Measurements from ENCODE around the gene GPATCH4. TPM values are rescaled to one million over a fixed set of nuclear protein-coding genes. Genes with fewer than 3 reads are reported as not detected.
"Not testable (repeated sequence)": the region's sequence is repeated elsewhere in the genome, so short reads cannot be mapped to it uniquely, and the experiment has no call there.

Gene GPATCH4
- total RNA-seq, 1 donor from 2014 or later = 8.7 TPM

DNA sequence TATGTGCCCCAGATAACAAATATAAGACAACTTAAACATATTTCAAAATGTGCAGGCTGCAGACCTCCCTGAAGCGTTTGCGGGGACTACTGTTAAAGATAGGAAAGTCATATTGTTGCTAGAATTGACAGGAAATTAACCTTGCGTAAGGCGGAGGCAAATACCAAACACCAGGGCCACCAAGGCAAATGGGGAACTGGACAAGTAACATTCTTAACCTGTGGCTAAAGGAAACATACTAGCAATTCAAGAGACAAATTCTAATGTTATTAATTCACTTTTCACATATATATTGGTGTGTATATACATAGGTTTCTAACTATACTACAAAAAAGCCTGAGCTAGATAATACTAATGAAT is 24.8 kb upstream of the GPATCH4 start:
- no peak for DNase-seq

DNA sequence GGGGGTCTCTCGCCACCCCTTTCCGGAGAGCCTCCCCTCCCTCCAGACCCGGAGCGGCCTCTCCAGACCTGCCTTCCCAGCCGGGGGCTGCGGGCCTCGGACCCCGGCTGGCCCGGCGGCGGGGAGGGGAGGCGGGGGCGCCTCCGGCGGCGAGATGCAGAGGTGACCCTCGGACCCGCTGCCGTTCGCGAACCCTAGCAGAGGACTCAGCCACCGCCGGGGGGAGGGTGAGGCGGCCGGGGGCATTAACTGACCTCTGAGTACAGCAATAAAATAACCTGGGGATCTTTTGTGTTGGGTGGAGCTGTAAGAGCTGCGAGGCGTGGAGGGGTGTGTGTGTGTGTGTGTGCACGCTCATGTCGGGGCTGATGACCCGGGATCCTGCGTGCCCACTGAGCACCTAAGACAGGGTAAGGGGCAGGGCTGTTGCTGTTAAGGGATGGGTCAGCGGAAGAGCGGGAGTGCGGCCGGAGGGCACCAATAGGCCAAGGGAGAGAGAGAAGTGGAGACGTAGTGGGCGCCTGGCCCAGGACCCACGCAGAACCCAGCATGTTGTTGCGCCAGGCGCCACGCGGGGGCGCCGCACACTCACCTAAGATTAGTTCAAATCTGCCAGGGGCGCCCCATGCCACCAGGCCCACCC is 24.3 kb upstream of the GPATCH4 start:
- no peak for DNase-seq

DNA sequence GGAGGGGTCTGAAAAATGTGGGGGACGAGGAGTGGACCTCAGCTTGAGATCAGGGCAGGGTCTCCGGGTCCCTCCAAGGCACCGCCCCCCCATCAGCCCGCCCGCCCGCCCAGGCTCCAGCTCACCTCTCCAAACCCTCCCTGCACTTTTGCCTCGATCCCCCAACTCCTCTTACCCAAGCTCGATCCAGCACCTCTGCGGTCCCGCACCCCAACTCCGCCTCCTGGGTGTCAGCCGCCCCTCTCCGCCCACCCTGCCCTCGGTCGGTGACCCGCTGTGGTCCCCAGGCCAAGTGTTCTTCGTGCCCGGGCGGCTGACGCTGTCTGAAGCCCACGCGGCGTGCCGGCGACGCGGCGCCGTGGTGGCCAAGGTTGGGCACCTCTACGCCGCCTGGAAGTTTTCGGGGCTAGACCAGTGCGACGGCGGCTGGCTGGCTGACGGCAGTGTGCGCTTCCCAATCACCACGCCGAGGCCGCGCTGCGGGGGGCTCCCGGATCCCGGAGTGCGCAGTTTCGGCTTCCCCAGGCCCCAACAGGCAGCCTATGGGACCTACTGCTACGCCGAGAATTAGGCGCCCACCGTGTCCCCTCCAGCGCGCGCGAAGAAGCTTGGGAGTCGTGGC is 23.6 kb upstream of the GPATCH4 start:
- DNase-seq = no peak

DNA sequence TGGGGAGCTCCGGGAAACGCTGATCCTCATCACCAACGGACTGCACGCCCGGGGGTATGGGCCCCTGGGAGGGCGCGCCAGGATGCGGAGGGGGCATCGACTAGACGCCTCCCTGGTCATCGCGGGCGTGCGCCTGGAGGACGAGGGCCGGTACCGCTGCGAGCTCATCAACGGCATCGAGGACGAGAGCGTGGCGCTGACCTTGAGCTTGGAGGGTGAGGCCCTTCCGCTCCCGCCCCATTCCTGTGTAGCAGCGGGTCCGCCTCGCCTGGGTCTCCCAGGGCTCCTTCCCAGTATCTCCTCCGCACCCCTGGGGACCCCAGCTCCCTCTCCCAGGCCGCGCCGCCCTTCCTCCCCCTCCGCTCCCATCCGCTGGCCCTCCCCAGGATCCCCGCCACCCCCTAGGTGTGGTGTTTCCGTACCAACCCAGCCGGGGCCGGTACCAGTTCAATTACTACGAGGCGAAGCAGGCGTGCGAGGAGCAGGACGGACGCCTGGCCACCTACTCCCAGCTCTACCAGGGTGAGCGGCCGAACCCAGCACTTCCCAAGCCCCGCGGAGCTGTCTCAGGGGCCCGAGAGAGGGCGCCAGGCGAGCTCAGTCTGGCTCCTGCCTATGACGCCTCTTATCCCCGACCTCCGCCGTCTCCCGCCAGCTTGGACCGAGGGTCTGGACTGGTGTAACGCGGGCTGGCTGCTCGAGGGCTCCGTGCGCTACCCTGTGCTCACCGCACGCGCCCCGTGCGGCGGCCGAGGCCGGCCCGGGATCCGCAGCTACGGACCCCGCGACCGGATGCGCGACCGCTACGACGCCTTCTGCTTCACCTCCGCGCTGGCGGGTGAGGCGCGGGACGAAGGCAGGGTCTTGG is 22.9 kb upstream of the GPATCH4 start:
- no peak for DNase-seq

DNA sequence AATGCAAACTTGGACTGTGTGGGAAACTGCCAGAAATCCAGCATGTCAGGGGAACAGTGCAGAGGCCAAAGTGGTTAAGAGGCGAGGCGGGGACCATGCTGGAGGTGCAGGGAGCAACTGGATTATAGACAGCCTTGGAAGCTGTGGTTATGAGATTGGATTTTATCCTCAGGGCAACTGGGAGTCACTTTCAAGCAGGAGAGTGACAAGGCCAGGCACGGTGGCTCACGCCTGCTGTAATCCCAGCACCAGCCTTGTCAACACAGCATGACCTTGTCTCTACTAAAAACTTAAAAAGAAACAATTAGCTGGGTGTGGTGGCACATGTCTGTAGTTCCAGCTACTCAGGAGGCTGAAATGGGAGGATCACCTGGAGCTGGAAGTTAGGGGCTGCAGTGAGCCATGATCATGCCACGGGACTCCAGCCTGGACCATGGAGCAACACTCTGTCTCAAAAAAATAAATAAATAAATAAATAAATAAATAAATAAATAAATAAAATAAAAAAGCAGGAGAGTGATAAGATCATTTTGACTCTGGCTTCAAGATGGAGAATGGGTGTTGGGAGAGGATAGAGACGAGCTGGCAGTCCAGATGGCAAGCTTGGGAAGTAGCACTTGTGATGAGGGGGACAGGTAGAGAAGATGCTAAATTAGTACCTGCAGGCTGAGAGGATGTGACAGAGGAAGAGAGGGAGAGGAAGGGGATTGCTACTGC is 21.5 kb upstream of the GPATCH4 start:
- no peak for DNase-seq

DNA sequence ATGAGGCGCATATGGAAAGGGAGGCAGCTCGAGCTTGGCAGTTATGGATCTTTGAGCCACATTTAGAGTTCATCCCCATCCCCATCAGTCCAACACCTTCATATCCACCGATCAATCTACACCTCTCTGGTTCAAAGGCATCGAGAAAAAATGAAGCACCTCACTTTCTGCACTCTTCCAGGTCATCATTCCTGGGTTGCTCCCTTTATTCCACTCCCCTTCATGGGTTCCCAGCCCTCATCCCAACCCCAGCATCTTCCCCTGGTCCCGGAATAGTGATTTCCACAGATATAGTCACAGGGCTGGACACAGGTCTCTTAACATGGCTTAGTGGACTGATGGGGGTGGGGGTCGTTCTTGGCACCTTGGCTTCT is 18.3 kb upstream of the GPATCH4 start:
- DNase-seq = no peak

DNA sequence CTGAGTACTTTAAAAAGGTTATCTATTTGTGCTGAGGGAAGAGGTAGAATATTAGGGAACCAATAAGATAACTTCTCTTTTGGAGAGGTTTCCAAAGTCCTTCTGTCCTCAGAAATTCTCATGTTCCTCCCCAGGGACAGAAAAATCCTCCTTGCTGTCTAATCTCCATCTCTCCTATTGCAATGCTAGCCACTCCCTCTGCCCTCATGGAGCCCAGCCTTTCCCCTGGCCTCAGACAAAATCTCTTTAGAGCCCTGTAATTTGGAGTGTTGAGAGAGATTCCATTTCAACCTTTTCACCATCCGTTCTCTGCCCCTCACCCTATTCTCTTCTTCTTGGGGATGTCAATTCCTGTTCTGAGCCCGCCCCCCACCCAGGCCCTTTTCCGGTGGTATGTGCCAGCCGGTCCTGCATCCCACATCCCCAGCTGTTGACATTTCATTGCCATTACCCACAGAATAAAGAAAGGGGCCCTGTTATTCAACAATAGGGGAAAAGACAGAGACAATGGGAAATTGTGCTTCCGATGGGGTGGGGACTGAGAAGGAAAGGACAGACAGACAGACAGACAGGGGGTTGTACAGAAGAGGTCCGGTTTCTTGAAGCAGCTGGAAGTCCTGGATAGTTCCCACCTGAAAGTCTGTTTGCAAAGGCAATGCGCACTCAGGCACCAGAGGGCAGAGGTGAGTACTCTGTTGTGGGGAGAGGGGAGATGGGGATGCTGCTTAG is 17.7 kb upstream of the GPATCH4 start, which contains the start of gene HAPLN2:
HAPLN2 (plus strand) TSS at position 563 of the 729 bp plus-strand sequence. CDS start 4,076 bp downstream, outside the sequence.
- no peak for DNase-seq

DNA sequence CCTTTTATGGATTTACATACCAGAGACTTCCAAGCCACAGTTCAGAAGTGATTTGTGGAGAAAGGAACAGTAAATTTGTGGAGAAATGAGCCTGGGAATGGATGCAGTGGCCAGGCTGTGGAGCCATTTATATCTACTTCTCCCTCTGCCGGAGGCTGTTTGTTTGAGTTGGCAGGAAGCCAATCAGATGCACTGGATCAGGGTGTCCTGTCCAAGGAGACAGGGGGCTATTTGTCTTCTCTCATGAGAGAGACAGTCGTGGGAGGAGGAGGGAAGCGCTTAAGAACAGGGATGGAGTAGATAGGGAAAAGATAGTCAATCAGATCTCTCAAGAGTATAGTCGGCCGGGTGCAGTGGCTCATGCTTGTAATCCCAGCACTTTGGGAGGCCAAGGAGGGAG is 15.2 kb upstream of the GPATCH4 start:
- no peak for DNase-seq

DNA sequence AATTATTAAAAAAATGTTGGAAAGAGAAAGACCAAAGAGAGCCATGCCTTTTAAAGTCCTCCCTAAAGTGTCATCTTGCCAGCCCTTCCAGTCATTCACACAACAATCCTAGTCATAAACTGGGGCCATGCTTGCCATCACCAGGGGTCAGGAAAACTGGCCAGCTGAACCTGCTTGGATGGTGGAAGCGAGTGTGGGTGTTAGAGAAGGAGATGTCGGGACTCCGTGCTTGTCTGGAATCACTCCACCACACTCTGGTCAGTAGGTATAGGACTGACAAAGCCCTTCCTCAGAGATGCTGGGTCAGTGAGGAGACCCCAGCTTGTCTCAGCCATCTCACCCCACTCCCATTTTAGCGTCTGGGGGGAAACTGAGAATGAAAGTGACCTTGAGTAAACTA is 14.7 kb upstream of the GPATCH4 start:
- DNase-seq = no peak

DNA sequence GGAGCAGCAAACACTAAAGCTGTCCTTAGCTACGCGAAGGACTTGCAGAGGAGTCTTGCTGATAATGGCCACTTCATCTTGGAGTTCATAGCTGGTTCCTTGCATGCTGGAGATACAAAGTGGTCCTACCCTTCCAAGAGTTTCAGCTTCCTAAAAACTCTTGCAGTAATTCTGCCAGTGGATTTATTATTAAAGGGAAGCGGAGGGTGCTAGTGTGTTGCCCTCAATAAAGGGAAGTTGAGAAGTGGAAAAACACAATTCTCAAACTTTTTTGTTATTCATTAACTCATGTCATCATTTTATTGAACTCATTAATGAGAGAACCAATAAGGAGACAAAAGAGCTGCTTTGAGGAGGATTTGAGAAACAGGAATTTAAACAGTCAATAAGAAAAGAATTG is 11.4 kb upstream of the GPATCH4 start:
- DNase-seq = no peak

DNA sequence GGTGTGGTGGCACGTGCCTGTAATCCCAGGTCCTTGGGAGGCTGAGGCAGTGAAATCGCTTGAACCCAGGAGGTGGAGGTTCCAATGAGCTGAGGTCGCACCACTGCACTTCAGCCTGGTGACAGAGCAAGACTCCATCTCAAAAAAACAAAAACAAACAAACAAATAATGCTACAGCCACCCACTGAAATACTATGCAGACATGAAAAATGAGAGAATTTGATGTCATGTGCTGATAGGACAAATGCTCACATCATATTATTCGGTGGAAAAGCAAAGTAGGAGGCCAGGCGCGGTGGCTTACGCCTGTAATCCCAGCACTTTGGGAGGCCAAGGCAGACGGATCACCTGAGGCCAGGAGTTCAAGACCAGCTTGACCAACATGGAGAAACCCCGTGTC is 8.8 kb upstream of the GPATCH4 start:
- not testable (repeated sequence) for DNase-seq

DNA sequence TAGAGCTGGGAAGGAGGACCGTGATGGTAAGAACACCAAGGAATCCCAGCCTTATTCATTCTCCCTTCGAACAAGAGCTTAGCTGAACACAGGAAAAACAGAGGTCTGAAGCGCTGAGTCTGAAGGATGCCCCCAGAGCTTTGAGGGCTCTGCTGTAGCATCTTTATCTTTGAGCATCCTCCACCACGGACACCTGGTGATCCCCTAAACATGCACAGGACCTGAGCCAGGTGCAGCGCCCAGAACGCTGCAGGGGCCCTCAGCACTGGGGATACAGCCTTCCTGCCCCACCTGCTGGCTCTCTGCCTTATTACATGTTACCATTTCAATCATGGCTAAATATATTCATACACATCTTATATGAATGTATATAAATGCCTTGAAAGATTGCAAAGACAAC is 7.7 kb upstream of the GPATCH4 start:
- no peak for DNase-seq

DNA sequence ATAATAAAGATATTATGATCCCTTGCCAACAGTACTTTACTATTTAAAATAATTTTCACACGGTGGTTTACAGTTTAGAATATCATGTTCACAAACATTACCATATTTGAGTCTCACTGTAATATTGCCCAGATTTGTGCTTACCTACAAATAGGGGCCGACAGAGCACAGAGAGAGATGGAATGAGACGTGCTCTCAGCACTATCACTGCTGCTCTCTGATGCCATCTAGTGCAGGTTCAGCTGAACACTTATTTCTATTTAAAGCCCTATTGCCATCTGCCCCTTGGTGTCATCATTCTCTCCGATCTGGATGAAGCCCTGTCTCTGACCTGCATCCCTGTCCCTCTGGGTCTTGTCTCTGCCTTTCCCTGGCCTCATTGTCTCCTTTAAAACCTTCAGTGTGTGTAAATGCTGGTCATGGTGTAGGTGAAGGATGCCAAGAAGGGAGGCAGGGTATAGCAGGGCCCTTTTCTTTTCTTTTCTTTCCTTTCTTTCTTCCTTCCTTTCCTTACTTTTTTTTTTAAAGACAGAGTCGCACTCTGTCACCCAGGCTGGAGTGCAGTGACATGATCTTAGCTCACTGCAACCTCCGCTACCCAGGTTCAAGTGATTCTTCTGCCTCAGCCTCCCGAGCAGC is 6.9 kb upstream of the GPATCH4 start:
- DNase-seq = peak; percentile 30

DNA sequence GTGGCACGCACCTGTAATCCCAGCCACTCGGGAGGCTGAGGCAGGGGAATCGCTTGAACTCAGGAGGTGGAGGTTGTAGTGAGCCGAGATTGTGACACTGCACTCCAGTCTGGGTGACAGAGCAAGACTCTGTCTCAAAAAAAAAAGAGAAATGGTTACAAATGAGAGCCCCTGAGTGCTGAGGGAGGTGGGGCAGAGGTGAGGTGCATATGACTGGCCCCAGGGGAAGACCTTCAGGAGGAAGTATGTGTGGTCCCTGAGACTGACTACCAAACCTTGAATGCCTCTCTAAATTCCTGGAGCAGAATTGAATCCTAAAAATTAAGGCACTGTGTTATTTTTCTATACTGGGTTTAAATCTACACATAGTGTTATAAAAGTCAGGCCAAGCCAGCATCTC is 6.1 kb upstream of the GPATCH4 start:
- not testable (repeated sequence) for DNase-seq

DNA sequence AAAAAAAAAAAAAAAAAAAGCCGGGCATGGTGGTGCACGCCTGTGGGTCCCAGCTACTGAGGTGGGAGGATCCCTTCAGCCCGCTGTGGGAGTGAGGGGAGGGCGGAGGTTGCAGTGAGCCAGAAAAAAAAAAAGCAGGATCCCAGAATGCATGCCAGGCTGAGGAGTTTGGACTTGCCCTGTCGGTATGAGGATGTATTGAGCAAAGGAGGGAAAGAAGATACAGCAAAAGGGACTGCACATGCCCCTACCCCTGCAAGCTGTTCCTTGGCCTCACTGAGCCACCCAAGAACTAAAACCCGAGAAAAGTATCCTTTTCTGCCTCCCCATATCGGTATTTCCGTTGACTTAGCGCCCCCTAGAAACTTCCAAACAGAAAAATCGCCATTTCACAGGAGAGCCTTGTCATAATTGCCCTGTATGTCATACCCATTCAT is 1.3 kb upstream of the GPATCH4 start:
- no peak for DNase-seq

DNA sequence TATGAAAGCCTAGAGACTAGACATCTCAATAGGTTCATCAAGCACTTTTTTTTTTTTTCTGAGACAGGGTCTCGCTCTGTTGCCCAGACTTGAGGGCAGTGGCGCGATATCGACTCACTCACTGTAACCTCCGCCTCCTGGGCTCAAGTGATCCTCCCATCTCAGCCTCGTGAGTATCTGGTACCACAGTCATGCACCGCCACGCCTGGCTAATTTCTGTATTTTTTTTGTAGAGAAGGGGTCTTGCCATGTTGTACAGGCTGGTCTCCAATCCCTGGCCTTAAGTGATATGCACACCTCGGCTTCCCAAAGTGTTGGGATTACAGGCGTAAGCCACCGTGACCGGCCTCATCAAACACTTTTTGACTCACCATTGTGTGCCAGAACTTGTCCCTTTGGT is 613 bp upstream of the GPATCH4 start:
- no peak for DNase-seq

DNA sequence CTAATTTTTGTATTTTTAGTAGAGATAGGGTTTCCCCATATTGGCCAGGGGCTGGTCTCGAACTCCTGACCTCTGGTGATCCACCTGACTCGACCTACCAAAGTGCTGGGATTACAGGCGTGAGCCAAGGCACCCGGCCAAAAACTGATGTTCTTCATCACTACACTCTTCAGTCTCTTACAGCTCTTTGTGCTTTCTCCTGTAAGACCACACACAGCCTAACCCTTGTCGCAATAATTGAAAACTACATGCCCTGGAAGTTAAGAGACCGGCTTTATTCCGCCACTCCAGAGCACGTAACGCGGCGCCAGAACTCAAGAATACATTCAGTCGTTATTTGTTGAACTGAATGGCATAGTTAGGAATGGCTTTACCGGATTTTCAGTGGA is 552 bp downstream of the GPATCH4 start:
- DNase-seq = no peak

DNA sequence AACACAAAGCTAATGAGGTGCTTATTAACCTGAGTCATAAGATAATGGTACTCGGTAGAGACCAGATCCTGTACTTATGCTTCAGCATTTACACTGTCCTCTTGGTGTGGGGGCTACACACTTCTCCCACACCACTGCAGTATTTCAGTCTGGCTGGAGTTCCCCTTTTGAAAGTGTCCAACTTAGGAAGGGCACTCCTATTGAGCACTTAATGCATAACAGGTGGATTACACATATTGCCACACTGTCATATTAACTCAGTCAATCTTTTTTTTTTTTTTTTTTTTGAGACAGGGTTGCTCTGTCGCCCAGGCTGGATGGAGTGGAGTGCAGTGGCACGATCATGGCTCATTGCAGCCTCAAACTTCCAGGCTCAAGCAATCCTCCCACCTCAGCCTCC is 1.5 kb downstream of the GPATCH4 start:
- DNase-seq = no peak

DNA sequence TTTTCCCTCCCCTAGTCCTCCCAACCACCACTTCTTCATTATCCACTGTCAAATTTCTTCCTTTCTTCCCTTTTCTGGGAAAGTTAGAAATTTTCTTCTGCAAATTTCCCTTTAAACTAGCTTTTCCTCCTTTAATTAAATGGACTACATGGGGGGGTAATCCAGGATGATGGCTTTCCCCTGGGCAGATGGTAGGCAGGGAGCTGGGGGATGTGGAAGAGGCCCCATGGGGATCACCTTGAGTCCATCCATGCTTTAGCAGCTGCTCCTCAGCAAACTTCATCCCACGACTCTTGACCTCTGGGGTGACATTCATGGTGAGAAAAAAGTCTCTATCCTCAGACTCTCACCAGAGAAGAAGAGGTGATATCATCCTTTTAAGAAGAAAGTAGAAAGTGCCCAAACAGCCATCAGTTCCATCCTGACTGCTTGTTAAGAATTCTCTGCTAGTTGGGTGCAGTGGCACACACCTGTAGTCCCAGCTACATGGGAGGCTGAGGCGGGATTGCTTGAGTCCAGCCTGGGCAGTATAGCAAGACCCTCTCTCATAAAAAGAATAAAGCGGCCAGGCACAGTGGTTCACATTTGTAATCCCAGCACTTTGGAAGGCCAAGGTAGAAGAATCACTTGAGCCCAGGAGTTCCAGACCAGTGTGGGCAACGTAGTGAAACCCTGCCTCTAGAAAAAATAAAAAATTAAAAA is 2.4 kb downstream of the GPATCH4 start:
- no peak for DNase-seq

DNA sequence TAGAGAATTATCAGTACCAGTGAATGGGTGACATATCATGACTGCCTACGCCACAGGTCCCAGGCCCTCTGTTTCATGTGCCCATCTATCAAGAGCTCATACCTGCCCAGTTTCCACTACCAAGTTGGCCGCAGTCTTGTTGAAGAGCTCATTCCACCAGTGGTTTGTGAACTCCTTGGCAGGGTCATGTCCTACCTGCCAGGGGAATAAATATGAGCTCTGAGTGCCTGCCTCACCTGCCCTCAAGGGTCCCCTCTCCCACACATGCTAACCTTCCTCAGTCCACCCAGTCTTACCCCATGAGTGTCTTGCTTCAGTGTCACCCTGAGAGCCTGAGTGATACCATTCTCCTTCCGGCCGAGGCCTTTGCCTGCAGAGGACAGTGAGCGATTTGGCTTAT is 3.2 kb downstream of the GPATCH4 start:
- DNase-seq = no peak

DNA sequence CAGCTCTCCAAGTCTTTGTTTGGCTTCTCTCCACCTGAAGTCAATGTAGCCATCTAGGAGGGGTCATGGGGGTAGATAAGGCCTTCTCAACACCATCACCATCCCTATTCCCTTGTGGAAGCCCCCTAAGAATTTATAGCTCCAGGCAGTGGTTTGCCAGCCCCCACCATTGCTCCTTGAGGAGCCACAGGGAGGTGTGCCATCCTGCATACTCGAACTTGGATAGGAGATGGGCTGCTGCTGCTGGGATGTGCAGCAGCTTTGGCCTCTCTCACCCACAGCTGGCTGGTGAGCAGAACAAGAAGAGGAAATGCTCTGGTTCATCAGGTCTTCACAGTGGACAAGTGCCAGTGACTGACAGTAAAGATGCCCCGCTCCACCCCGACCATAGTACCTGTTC is 4.9 kb downstream of the GPATCH4 start:
- no peak for DNase-seq
